RWPE2 (cell line): ENCODE results near the gene DBT.
"Not testable (repeated sequence)": the region's sequence is repeated elsewhere in the genome, so short reads cannot be mapped to it uniquely, and the experiment has no call there.

Experiments
- ATAC-seq: fragments of 200-7000 bp; cut with Tn5 transposase; 3 replicates; pipeline ENCODE4 v1.9.1; 2021; ENCODE audit warnings: low read depth
- DNase-seq: peaks from one replicate; pipeline ENCODE4 v3.0.0-alpha.2; 2020; ENCODE audit warnings: low spot score
- H3K27ac ChIP-seq: fragments of 450-650 bp; 2 replicates; pipeline ENCODE4 v1.5.1; 2017; ENCODE audit warnings: mild to moderate bottlenecking; ENCODE audit not compliant: poor library complexity, severe bottlenecking
- H3K27me3 ChIP-seq: fragments of 250-450 bp; sonication (Bioruptor Pico); 2 replicates; pipeline ENCODE4 v1.5.1; 2021; ENCODE audit warnings: mild to moderate bottlenecking, moderate library complexity; ENCODE audit not compliant: insufficient read depth, poor library complexity, severe bottlenecking
- H3K36me3 ChIP-seq: fragments of 250-450 bp; sonication (Bioruptor Pico); 2 replicates; pipeline ENCODE4 v1.5.1; 2020; ENCODE audit warnings: low read depth, mild to moderate bottlenecking, moderate library complexity
- H3K4me1 ChIP-seq: fragments of 250-450 bp; sonication (Bioruptor Pico); 2 replicates; pipeline ENCODE4 v1.5.1; 2021; ENCODE audit warnings: mild to moderate bottlenecking, moderate library complexity; ENCODE audit not compliant: insufficient read depth, poor library complexity, severe bottlenecking
- H3K4me3 ChIP-seq: fragments of 250-450 bp; sonication (Bioruptor Pico); 2 replicates; pipeline ENCODE4 v1.5.1; 2021; ENCODE audit warnings: mild to moderate bottlenecking, moderate library complexity; ENCODE audit not compliant: severe bottlenecking
- H3K9me3 ChIP-seq: fragments of 250-450 bp; sonication (Bioruptor Pico); 2 replicates; pipeline ENCODE4 v1.5.1; 2021; ENCODE audit warnings: mild to moderate bottlenecking, moderate library complexity; ENCODE audit not compliant: severe bottlenecking
- CTCF ChIP-seq: fragments of 450-650 bp; IDR thresholded peaks from one replicate; pipeline ENCODE4 v1.5.1; 2017; ENCODE audit warnings: mild to moderate bottlenecking, moderate library complexity; ENCODE audit not compliant: poor library complexity, severe bottlenecking

Gene DBT

GRCh38 chr1:100249537-100250257, at the start of gene DBT:
TSS of gene DBT (minus strand) at chr1:100249834. CDS start at chr1:100249820, 14 bp downstream.
- TF ChIP-seq CTCF, result no peak

DNA sequence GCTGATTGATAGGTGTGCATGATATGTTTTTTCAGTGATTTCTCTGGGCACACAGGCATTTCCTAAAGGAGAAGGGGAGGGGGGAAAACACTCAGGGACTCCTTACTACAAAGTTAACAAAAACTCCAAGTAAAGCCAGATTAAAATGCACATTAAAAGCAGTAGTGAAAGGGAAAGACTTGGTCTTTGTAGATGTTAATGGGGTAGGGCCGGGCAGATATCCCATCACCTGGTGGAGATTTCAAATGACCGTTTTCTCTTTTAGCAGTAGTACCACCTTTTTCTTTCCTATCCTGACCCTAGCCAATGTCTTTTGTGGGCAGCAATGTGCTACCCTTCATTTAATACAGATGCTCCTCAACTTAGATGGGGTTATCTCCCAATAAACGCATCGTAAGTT, 48.9 kb upstream of the DBT start:
- H3K36me3 ChIP-seq, result peaks cover 4% of the 10 kb centered on the region
- H3K4me3 ChIP-seq, result no peak overlapping the region
- H3K4me1 ChIP-seq, result no peaks in the 10 kb centered on the region
- H3K27me3 ChIP-seq, result no peaks in the 10 kb centered on the region
- H3K9me3 ChIP-seq, result no peaks in the 10 kb centered on the region
- ATAC-seq (no peak), DNase-seq (no peak)
- no peak overlapping the region for H3K27ac ChIP-seq
- TF ChIP-seq CTCF, result no peak

More at GRCh38 chr1:100249537-100250257, at the start of gene DBT:
- Histone ChIP-seq H3K36me3 (peaks cover 3% of the 10 kb centered on the region; the same call in 1 of the 2 replicates), H3K27me3 (no peaks in the 10 kb centered on the region), H3K4me3 (peak within 1 kb of the TSS; percentile 72), H3K4me1 (peaks cover 5% of the 10 kb centered on the region), H3K9me3 (no peaks in the 10 kb centered on the region), H3K27ac (peak within 1 kb of the TSS; percentile 22)
- DNase-seq (peak; percentile 96), ATAC-seq (peak; percentile 100)

DNA sequence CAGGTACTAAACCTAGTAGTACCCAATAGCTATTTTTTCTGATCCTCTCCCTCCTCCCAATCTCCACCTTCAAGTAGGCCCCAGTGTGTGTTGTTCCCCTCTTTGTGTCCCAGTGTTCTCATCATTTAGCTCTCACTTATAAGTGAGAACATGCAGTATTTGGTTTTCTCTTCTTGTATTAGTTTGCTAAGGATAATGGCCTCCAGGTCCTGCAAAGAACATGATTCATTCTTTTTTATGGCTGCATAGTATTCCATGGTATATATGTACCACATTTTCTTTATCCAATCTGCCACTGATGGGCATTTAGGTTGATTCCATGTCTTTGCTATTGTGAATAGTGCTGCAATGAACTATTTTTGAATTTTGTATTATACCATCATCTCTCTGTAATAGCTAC, 47.4 kb upstream of the DBT start:
- H3K4me1 ChIP-seq, ATAC-seq, DNase-seq, H3K9me3 ChIP-seq, H3K27me3 ChIP-seq, H3K4me3 ChIP-seq, H3K27ac ChIP-seq: not testable (repeated sequence)
- peaks cover 19% of the 10 kb centered on the region for H3K36me3 ChIP-seq

DNA sequence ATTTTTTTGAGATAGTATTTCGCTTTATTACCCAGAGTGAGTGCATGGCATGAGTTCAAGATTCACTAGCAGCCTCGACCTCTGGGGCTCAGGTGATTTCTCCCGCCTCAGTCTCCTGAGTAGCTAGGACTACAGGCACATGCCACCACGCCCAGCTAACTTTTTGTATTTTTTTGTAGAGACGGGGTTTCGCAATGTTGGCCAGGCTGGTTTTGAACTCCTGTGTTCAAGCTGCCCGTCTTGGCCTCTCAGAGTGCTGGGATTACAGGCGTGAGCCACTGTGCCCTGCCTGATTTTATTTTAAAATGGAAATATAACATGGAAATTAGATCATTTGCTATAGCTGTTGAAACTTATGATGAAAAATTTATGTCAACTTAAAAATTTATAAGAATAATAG, 46.5 kb upstream of the DBT start:
- ATAC-seq (no peak), DNase-seq (no peak)
- Histone ChIP-seq H3K27me3 (no peaks in the 10 kb centered on the region), H3K4me1 (no peaks in the 10 kb centered on the region), H3K27ac (no peak overlapping the region), H3K4me3 (no peak overlapping the region), H3K9me3 (no peaks in the 10 kb centered on the region), H3K36me3 (peaks cover 26% of the 10 kb centered on the region)
- no peak for TF ChIP-seq CTCF

GRCh38 chr1:100292711-100293110, 43.1 kb upstream of the DBT start:
- H3K27ac ChIP-seq, result no peak overlapping the region
- H3K4me3 ChIP-seq, result no peak overlapping the region
- H3K4me1 ChIP-seq, result no peaks in the 10 kb centered on the region
- peaks cover 51% of the 10 kb centered on the region for H3K36me3 ChIP-seq
- TF ChIP-seq CTCF, result no peak
- ATAC-seq, result no peak
- no peak for DNase-seq
- no peaks in the 10 kb centered on the region for H3K27me3 ChIP-seq
- H3K9me3 ChIP-seq, result no peaks in the 10 kb centered on the region
